ENCODE results near the gene SEMA6D.

SEMA6D gene

DNA sequence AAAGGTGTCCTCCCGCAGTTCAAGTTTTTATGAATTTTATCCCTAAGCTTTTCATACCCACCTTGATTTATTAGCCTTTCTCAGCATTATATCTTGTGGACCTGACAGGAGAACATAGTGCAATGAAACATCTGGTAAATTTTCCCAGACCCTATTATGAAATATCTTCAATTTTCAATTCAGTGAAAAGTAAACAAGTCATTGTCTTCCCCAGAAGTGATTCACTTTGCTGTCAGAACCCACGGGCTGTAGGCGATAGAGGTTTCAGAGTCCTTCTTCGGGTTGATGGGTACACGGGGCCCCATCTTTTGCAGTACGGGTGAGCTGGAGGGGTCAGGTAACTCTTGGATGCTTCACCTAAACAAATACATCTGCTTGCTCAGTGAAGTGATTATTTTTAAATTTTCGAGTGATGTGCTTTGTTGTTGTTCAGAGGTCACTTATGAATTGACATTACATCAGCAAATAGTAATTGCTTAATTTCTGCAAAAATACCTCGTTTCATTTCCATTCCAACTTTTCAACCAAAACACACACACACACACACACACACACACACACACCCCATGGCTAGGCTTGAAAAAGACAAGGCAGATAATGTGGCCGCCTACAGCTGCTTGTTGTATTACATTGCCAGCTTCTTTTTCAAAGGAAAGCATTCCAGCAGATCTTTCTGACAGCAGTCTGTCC is 102.9 kb downstream of the SEMA6D start:
- DNase-seq (ENCODE audit: low read depth, low spot score), result peak; percentile 5

GRCh38 chr15:47820747-47821319 is 103.5 kb downstream of the SEMA6D start:
- DNase-seq (ENCODE audit: low read depth, low spot score), result peak; percentile 44

DNA sequence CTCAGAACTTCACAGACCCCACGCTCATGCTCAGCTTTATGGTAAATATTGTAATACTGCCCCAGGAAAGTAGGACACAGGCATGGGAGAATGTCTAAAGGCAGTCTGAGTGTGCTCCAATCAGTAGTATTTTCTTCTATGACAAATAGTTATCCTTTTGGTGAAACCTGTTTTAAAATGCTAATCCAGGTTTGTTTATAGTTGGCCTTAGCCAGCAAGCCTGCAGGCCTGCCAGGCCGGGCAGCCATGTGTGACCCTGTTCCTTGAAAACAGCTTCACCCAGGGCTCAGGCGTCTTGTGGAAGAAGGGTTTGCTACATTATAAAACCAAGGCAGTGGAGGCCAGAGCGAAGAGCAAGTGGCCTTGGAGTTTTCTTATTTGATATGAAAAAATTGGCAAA is 104.7 kb downstream of the SEMA6D start:
- DNase-seq (ENCODE audit: low read depth, low spot score), result no peak

Measured in brain pericyte (primary cell).